K562 (cell line): ENCODE results near the gene EGFL6. TPM values are rescaled to one million over a fixed set of nuclear protein-coding genes. Genes with fewer than 3 reads are reported as not detected.

ENCODE experiments used
- CEBPB ChIP-seq: fragments of 450-650 bp; IDR thresholded peaks from 2 replicates; pipeline ENCODE4 v1.6.1; 2016; ENCODE audit warnings: missing genetic modification characterization, missing compliant biosample characterization
- CTBP1 ChIP-seq: fragments of 450-650 bp; IDR thresholded peaks from 2 replicates; pipeline ENCODE4 v1.6.1; 2016; ENCODE audit warnings: borderline replicate concordance
- CXXC5 ChIP-seq: fragments of 250-450 bp; sonication (Bioruptor Pico); IDR thresholded peaks from 2 replicates; pipeline ENCODE4 v1.8.0; 2022; ENCODE audit warnings: inconsistent platforms, mild to moderate bottlenecking, moderate library complexity
- EHMT2 ChIP-seq: fragments of 450-650 bp; IDR thresholded peaks from 2 replicates; pipeline ENCODE4 v1.6.1; 2018; ENCODE audit warnings: antibody characterized with exemption
- HDAC1 ChIP-seq, 2 experiments: fragments of 450-650 bp; IDR thresholded peaks; 2 replicates each; pipeline ENCODE4 v1.6.1; 2016 to 2017; ENCODE audit warnings: inconsistent platforms in 1 of 2, mild to moderate bottlenecking in 1 of 2, moderate library complexity in 1 of 2
- MEIS2 ChIP-seq: fragments of 450-650 bp; IDR thresholded peaks from 2 replicates; pipeline ENCODE4 v1.6.1; 2014; ENCODE audit warnings: mild to moderate bottlenecking; ENCODE audit not compliant: partially characterized antibody
- NFE2 ChIP-seq: IDR thresholded peaks from 2 replicates; pipeline ENCODE4 v1.6.1; 2014; ENCODE audit warnings: antibody characterized with exemption, low read depth
- PHF20 ChIP-seq: fragments of 450-650 bp; IDR thresholded peaks from 2 replicates; pipeline ENCODE4 v1.6.1; 2018; ENCODE audit not compliant: partially characterized antibody
- RCOR1 ChIP-seq, 2 experiments: IDR thresholded peaks; 2 replicates each; pipeline ENCODE4 v1.6.1; 2012; ENCODE audit warnings: low read depth in 2 of 2, low read length in 2 of 2, borderline replicate concordance in 1 of 2, improper control_type of control experiment in 1 of 2
- REST ChIP-seq, 2 experiments: fragments of 450-650 bp; formaldehyde crosslinking in 1 of 2; IDR thresholded peaks; 2 replicates each; pipeline versions ENCODE4 v1.4.0 to v1.6.1; 2014 to 2020; ENCODE audit warnings: mild to moderate bottlenecking in 2 of 2, borderline replicate concordance in 1 of 2, low read depth in 1 of 2
- SMAD4 ChIP-seq: fragments of 250-450 bp; sonication (Bioruptor Pico); conservative IDR thresholded peaks from 2 replicates; pipeline ENCODE4 v1.8.0; 2021; ENCODE audit warnings: inconsistent platforms, mild to moderate bottlenecking, moderate library complexity
- TEAD4 ChIP-seq, 2 experiments: sonication (generic) in 1 of 2; formaldehyde crosslinking in 1 of 2; IDR thresholded peaks; 2 replicates each; pipeline versions ENCODE4 v1.6.1 to v1.8.0; 2012 to 2022; ENCODE audit warnings: borderline replicate concordance in 1 of 2, inconsistent platforms in 1 of 2, low read length in 1 of 2, mild to moderate bottlenecking in 1 of 2, missing genetic modification reagents in 1 of 2
- ZNF639 ChIP-seq, 2 experiments: fragments of 200-800 bp in 1 of 2; sonication (Bioruptor generic) in 1 of 2; sonication (generic) in 1 of 2; formaldehyde crosslinking in 1 of 2; IDR thresholded peaks in 1 of 2; conservative IDR thresholded peaks in 1 of 2; 2 replicates each; pipeline versions ENCODE4 v1.5.0 to v1.6.1; 2016 to 2020; ENCODE audit warnings: missing compliant biosample characterization in 1 of 2, missing genetic modification characterization in 1 of 2, missing genetic modification reagents in 1 of 2
- polyA plus RNA-seq, 8 experiments: library from polyadenylated mRNA; depleted of rRNA in 4 of 8; stranded (reverse) in 5 of 8; unstranded in 3 of 8; fragments of >200 nt; fragmentation: Nextera tagmentation in 2 of 8; fragmentation: Illumina TruSeq in 1 of 8; extraction: Ambion mirVana in 2 of 8; extraction: Trizol in 1 of 8; gene quantifications; 2 replicates each; pipeline versions ENCODE4 v1.2.1 to v1.2.3, GENCODE V29; 2011 to 2014; ENCODE audit warnings: inconsistent platforms in 1 of 8, missing spikeins in 1 of 8
- total RNA-seq, 7 experiments: library from RNA; depleted of rRNA in 6 of 7; stranded (reverse); fragments of >200 nt in 6 of 7; fragmentation: Illumina TruSeq in 2 of 7; extraction: Trizol in 2 of 7; gene quantifications; 2 replicates each; pipeline versions ENCODE4 v1.2.1 to v1.2.3, GENCODE V29; 2011 to 2021; ENCODE audit warnings: low replicate concordance in 1 of 7
- TF ChIP-seq, protein P1 (sequence below): fragments of 250-450 bp; sonication (Bioruptor Pico); IDR thresholded peaks from 2 replicates; pipeline ENCODE4 v1.5.0; 2020; ENCODE audit warnings: mild to moderate bottlenecking
- TF ChIP-seq, protein P2 (sequence below): sonication (generic); IDR thresholded peaks from 2 replicates; pipeline ENCODE4 v1.6.1; 2016

EGFL6 gene
- total and polyA plus RNA-seq, 9 of the 15 experiments (the other 6 are each of a cell fraction or from before 2014, with no cell fraction given), result 0.01 TPM; not detected in 8

DNA sequence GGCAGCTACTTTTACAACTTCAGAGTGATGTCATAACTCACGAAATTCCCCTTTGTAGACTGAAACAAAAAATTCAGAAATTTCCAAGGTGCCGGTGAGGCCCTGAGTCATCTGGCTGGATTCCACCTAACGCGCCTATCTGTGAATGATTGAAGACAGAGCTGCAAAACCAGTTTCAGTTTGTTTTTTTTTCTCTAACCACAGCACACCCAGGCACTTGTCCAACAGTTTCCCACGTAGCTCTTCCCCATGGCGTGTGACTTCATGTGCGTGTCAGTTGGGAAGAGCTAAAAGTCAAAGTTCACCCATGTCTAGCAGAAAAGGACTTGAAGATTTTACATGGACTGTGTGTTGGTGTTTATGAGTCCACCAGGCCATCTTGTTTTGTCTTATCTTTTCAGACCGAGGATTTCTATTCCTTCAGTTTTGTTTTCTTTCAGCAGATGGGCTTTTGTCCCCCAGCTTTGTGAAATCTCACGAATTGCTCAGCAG lies 99.9 kb downstream of the EGFL6 start (continued):
- peak in 1 of 2 experiments; percentile 17; a peak in 1 of 4 replicates for TF ChIP-seq RCOR1 (IDR thresholded peaks at IDR 0.05; ENCODE audit: borderline replicate concordance in 1 of 2, low read depth in 2 of 2, low read length in 2 of 2)
- no peak for TF ChIP-seq PHF20
- TF ChIP-seq CXXC5 (CRISPR knock-in tag), result peak; percentile 50
- TF ChIP-seq TEAD4 (IDR thresholded peaks at IDR 0.05; ENCODE audit: low read length), result peak; percentile 47; the same call in 1 of the 2 replicates
- TF ChIP-seq TEAD4 (CRISPR knock-in tag; IDR thresholded peaks at IDR 0.05; ENCODE audit: borderline replicate concordance), result no peak
- 0 out of 2 replicates have a peak, but pooled peaks have one; percentile 24 for TF ChIP-seq EHMT2
- 0 out of 2 replicates have a peak, but pooled peaks have one; percentile 12 for TF ChIP-seq CTBP1
- TF ChIP-seq SMAD4 (CRISPR knock-in tag), result 0 out of 2 replicates have a peak, but pooled peaks have one; percentile 21
- TF ChIP-seq CEBPB, result no peak
- TF ChIP-seq, protein P1, sequence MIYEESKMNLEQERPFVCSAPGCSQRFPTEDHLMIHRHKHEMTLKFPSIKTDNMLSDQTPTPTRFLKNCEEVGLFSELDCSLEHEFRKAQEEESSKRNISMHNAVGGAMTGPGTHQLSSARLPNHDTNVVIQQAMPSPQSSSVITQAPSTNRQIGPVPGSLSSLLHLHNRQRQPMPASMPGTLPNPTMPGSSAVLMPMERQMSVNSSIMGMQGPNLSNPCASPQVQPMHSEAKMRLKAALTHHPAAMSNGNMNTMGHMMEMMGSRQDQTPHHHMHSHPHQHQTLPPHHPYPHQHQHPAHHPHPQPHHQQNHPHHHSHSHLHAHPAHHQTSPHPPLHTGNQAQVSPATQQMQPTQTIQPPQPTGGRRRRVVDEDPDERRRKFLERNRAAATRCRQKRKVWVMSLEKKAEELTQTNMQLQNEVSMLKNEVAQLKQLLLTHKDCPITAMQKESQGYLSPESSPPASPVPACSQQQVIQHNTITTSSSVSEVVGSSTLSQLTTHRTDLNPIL, result no peak
- peak; percentile 59 for TF ChIP-seq NFE2
- 0 out of 4 replicates have a peak, but pooled peaks of 1 of the 2 experiments have one; percentile 46 for TF ChIP-seq ZNF639 (CRISPR knock-in tag; conservative IDR thresholded peaks at IDR 0.05 in 1 of 2, IDR thresholded peaks at IDR 0.05 in 1 of 2)
- TF ChIP-seq HDAC1 (IDR thresholded peaks at IDR 0.05), result peak in 1 of 2 experiments; percentile 41; a peak in 1 of 4 replicates
- TF ChIP-seq MEIS2, result peak; percentile 73
- TF ChIP-seq REST (IDR thresholded peaks at IDR 0.05; ENCODE audit: borderline replicate concordance), result peak; percentile 24; the same call in 1 of the 2 replicates
- no peak for TF ChIP-seq REST (CRISPR knock-in tag; IDR thresholded peaks at IDR 0.05; ENCODE audit: low read depth)
- TF ChIP-seq, protein P2, sequence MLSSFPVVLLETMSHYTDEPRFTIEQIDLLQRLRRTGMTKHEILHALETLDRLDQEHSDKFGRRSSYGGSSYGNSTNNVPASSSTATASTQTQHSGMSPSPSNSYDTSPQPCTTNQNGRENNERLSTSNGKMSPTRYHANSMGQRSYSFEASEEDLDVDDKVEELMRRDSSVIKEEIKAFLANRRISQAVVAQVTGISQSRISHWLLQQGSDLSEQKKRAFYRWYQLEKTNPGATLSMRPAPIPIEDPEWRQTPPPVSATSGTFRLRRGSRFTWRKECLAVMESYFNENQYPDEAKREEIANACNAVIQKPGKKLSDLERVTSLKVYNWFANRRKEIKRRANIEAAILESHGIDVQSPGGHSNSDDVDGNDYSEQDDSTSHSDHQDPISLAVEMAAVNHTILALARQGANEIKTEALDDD, result peak; percentile 60
